HG03457 (cell line): ENCODE data around the gene SCEL.
"Not testable (repeated sequence)": the region's sequence is repeated elsewhere in the genome, so short reads cannot be mapped to it uniquely, and the experiment has no call there.

Experiments
- ATAC-seq: cut with Tn5 transposase; IDR thresholded peaks from one replicate; pipeline ENCODE4 v1.9.1; 2021; ENCODE audit warnings: moderate number of reproducible peaks; ENCODE audit not compliant: unreplicated experiment

SCEL gene

GRCh38 chr13:77535448-77535847 is at the start of gene SCEL:
Gene SCEL (plus strand): TSS chr13:77535706. CDS start chr13:77555876, 20,170 bp downstream.
- ATAC-seq: no peak

GRCh38 chr13:77489566-77490337 is 45.8 kb upstream of the SCEL start:
- no peak for ATAC-seq

GRCh38 chr13:77492982-77493381 is 42.5 kb upstream of the SCEL start:
- ATAC-seq: no peak

- ATAC-seq: no peak
These were observed 41.3 kb upstream of the SCEL start for GRCh38 chr13:77494226-77494625.

GRCh38 chr13:77497350-77497749 is 38.2 kb upstream of the SCEL start:
- no peak for ATAC-seq

- ATAC-seq: no peak
These were observed 37.7 kb upstream of the SCEL start for GRCh38 chr13:77497835-77498234.

GRCh38 chr13:77502104-77502720 is 33.3 kb upstream of the SCEL start:
- ATAC-seq: peak; percentile 71

GRCh38 chr13:77503398-77503797 is 32.1 kb upstream of the SCEL start:
- no peak for ATAC-seq

- no peak for ATAC-seq
These were observed 28.6 kb upstream of the SCEL start for GRCh38 chr13:77506874-77507273.

GRCh38 chr13:77507931-77508776 is 27.4 kb upstream of the SCEL start:
- ATAC-seq: no peak

- ATAC-seq: no peak
These were observed 26.4 kb upstream of the SCEL start for GRCh38 chr13:77508959-77509620.

GRCh38 chr13:77510156-77510555 is 25.4 kb upstream of the SCEL start:
- no peak for ATAC-seq

GRCh38 chr13:77511552-77511951 is 24.0 kb upstream of the SCEL start:
- ATAC-seq: no peak

- ATAC-seq: peak; percentile 75
These were observed 21.7 kb upstream of the SCEL start for GRCh38 chr13:77513719-77514335.

- peak; percentile 74 for ATAC-seq
These were observed 21.2 kb upstream of the SCEL start for GRCh38 chr13:77514336-77514726.

- ATAC-seq: no peak
These were observed 19.7 kb upstream of the SCEL start for GRCh38 chr13:77515785-77516184.

- ATAC-seq: no peak
These were observed 19.1 kb upstream of the SCEL start for GRCh38 chr13:77516342-77516789.

- no peak for ATAC-seq
These were observed 17.2 kb upstream of the SCEL start for GRCh38 chr13:77518266-77518665.

GRCh38 chr13:77519396-77519795 is 16.1 kb upstream of the SCEL start:
- not testable (repeated sequence) for ATAC-seq

- ATAC-seq: no peak
These were observed 15.7 kb upstream of the SCEL start for GRCh38 chr13:77519808-77520207.

GRCh38 chr13:77521194-77521593 is 14.3 kb upstream of the SCEL start:
- ATAC-seq: no peak
